MG63 (cell line): ENCODE measurements around the gene JUN. TPM values are rescaled to one million over a fixed set of nuclear protein-coding genes. Genes with fewer than 3 reads are reported as not detected.
A peak's percentile ranks its signal among the peaks of the same experiment; 100 is the strongest.

Source experiments
- DNase-seq: peaks from one replicate; pipeline ENCODE4 v3.0.0-alpha.2; 2020
- H3K27me3 ChIP-seq: fragments of 250-450 bp; sonication (Bioruptor Pico); 2 replicates; pipeline ENCODE4 v1.5.1; 2020; ENCODE audit warnings: mild to moderate bottlenecking, moderate library complexity
- H3K36me3 ChIP-seq: fragments of 250-450 bp; sonication (Bioruptor Pico); 2 replicates; pipeline ENCODE4 v1.5.1; 2020; ENCODE audit warnings: mild to moderate bottlenecking, moderate library complexity
- H3K4me3 ChIP-seq: fragments of 250-450 bp; sonication (Bioruptor Pico); 2 replicates; pipeline ENCODE4 v1.5.1; 2020; ENCODE audit warnings: mild to moderate bottlenecking, moderate library complexity
- H3K9me3 ChIP-seq: fragments of 250-450 bp; sonication (Bioruptor Pico); 2 replicates; pipeline ENCODE4 v1.5.1; 2020; ENCODE audit warnings: mild to moderate bottlenecking, moderate library complexity
- total RNA-seq: library from RNA; depleted of rRNA; stranded (reverse); fragments of >200 nt; shearing (Covaris generic); gene quantifications from 2 replicates; pipeline ENCODE4 v1.2.3, GENCODE V29; 2014; ENCODE audit warnings: low replicate concordance

Gene JUN
- total RNA-seq, 1 experiment from 2014 or later: 126 TPM

- H3K9me3 ChIP-seq: peaks cover 4% of the 10 kb centered on the region
- no peaks in the 10 kb centered on the region for H3K27me3 ChIP-seq
- H3K4me3 ChIP-seq: no peak overlapping the region
- DNase-seq: no peak
- H3K36me3 ChIP-seq: no peaks in the 10 kb centered on the region
These were observed 7.3 kb upstream of the JUN start for GRCh38 chr1:58791106-58791505.

- peaks cover 4% of the 10 kb centered on the region for H3K9me3 ChIP-seq
- H3K36me3 ChIP-seq: no peaks in the 10 kb centered on the region
- H3K27me3 ChIP-seq: no peaks in the 10 kb centered on the region
- DNase-seq: no peak
- no peak overlapping the region for H3K4me3 ChIP-seq
These were observed 6.3 kb upstream of the JUN start for GRCh38 chr1:58789996-58790660.

GRCh38 chr1:58789322-58789856 lies 5.5 kb upstream of the JUN start:
- DNase-seq: no peak
- Histone ChIP-seq H3K27me3 (no peaks in the 10 kb centered on the region), H3K36me3 (no peaks in the 10 kb centered on the region), H3K4me3 (no peak overlapping the region), H3K9me3 (peaks cover 4% of the 10 kb centered on the region)

- Histone ChIP-seq H3K4me3 (no peak overlapping the region), H3K27me3 (no peaks in the 10 kb centered on the region), H3K9me3 (peaks cover 4% of the 10 kb centered on the region), H3K36me3 (no peaks in the 10 kb centered on the region; the same call in 1 of the 2 replicates)
- no peak for DNase-seq
These were observed 4.4 kb upstream of the JUN start for GRCh38 chr1:58788259-58788658.

GRCh38 chr1:58786927-58787245 lies 3.0 kb upstream of the JUN start:
- no peak overlapping the region for H3K4me3 ChIP-seq
- H3K9me3 ChIP-seq: peaks cover 4% of the 10 kb centered on the region
- no peak for DNase-seq
- no peaks in the 10 kb centered on the region for H3K27me3 ChIP-seq
- H3K36me3 ChIP-seq: peaks cover 14% of the 10 kb centered on the region

GRCh38 chr1:58786184-58786926 lies 2.5 kb upstream of the JUN start:
- H3K4me3 ChIP-seq: no peak overlapping the region
- H3K27me3 ChIP-seq: no peaks in the 10 kb centered on the region
- H3K36me3 ChIP-seq: peaks cover 18% of the 10 kb centered on the region
- DNase-seq: no peak
- H3K9me3 ChIP-seq: peaks cover 4% of the 10 kb centered on the region

GRCh38 chr1:58785442-58786058 lies 1.7 kb upstream of the JUN start:
- H3K27me3 ChIP-seq: no peaks in the 10 kb centered on the region
- peak; percentile 29 for DNase-seq
- H3K4me3 ChIP-seq: peak overlapping the region; percentile 93
- peaks cover 26% of the 10 kb centered on the region for H3K36me3 ChIP-seq
- peaks cover 4% of the 10 kb centered on the region for H3K9me3 ChIP-seq

GRCh38 chr1:58784758-58785441 lies 1.1 kb upstream of the JUN start:
- H3K36me3 ChIP-seq: peaks cover 32% of the 10 kb centered on the region
- H3K9me3 ChIP-seq: peaks cover 4% of the 10 kb centered on the region
- H3K4me3 ChIP-seq: peak overlapping the region; percentile 93
- H3K27me3 ChIP-seq: no peaks in the 10 kb centered on the region
- DNase-seq: peak; percentile 88

- Histone ChIP-seq H3K36me3 (peaks cover 32% of the 10 kb centered on the region), H3K27me3 (no peaks in the 10 kb centered on the region), H3K9me3 (peaks cover under 1% of the 10 kb centered on the region; the same call in 1 of the 2 replicates), H3K4me3 (peak overlapping the region; percentile 93)
- DNase-seq: peak; percentile 56
These were observed 506 bp downstream of the JUN start for GRCh38 chr1:58783090-58783992.

GRCh38 chr1:58782178-58783089 lies 1.4 kb downstream of the JUN start:
- peak overlapping the region; percentile 93 for H3K4me3 ChIP-seq
- H3K9me3 ChIP-seq: no peaks in the 10 kb centered on the region
- DNase-seq: peak; percentile 47
- no peaks in the 10 kb centered on the region for H3K27me3 ChIP-seq
- peaks cover 32% of the 10 kb centered on the region for H3K36me3 ChIP-seq

GRCh38 chr1:58781541-58782177 lies 2.2 kb downstream of the JUN start:
- DNase-seq: peak; percentile 71
- H3K36me3 ChIP-seq: peaks cover 32% of the 10 kb centered on the region
- no peaks in the 10 kb centered on the region for H3K9me3 ChIP-seq
- H3K4me3 ChIP-seq: peak overlapping the region; percentile 93
- H3K27me3 ChIP-seq: no peaks in the 10 kb centered on the region

- DNase-seq: no peak
- H3K27me3 ChIP-seq: no peaks in the 10 kb centered on the region
- H3K4me3 ChIP-seq: peak overlapping the region; percentile 93
- H3K9me3 ChIP-seq: no peaks in the 10 kb centered on the region
- peaks cover 32% of the 10 kb centered on the region for H3K36me3 ChIP-seq
These were observed 2.9 kb downstream of the JUN start for GRCh38 chr1:58780836-58781452.

- H3K9me3 ChIP-seq: no peaks in the 10 kb centered on the region
- no peak for DNase-seq
- H3K4me3 ChIP-seq: peak overlapping the region; percentile 93
- H3K36me3 ChIP-seq: peaks cover 32% of the 10 kb centered on the region
- no peaks in the 10 kb centered on the region for H3K27me3 ChIP-seq
These were observed 3.4 kb downstream of the JUN start for GRCh38 chr1:58780411-58780810.

GRCh38 chr1:58779801-58780382 lies 4.0 kb downstream of the JUN start:
- peak; percentile 43 for DNase-seq
- H3K27me3 ChIP-seq: no peaks in the 10 kb centered on the region
- peak overlapping the region; percentile 93 for H3K4me3 ChIP-seq
- no peaks in the 10 kb centered on the region for H3K9me3 ChIP-seq
- H3K36me3 ChIP-seq: peaks cover 32% of the 10 kb centered on the region
